ENCODE measurements around the gene TRAPPC4. TPM values are rescaled to one million over a fixed set of nuclear protein-coding genes. Genes with fewer than 3 reads are reported as not detected.

The TRAPPC4 gene
- total RNA-seq = 64.3 and 95.9 TPM in 2 replicates

GRCh38 chr11:119018074-119018938, at the start of gene TRAPPC4, which contains the start of gene RPS25:
TSS of gene TRAPPC4 (plus strand) at chr11:119018766. CDS start at chr11:119018796, 30 bp downstream.
TSS of gene RPS25 (minus strand) at chr11:119018343. CDS start at chr11:119018284, 59 bp downstream.

GRCh38 chr11:118971646-118972045, 46.9 kb upstream of the TRAPPC4 start, which contains the start of gene FOXR1:
TSS of gene FOXR1 (plus strand) at chr11:118971761. CDS start at chr11:118971932, 171 bp downstream.

DNA sequence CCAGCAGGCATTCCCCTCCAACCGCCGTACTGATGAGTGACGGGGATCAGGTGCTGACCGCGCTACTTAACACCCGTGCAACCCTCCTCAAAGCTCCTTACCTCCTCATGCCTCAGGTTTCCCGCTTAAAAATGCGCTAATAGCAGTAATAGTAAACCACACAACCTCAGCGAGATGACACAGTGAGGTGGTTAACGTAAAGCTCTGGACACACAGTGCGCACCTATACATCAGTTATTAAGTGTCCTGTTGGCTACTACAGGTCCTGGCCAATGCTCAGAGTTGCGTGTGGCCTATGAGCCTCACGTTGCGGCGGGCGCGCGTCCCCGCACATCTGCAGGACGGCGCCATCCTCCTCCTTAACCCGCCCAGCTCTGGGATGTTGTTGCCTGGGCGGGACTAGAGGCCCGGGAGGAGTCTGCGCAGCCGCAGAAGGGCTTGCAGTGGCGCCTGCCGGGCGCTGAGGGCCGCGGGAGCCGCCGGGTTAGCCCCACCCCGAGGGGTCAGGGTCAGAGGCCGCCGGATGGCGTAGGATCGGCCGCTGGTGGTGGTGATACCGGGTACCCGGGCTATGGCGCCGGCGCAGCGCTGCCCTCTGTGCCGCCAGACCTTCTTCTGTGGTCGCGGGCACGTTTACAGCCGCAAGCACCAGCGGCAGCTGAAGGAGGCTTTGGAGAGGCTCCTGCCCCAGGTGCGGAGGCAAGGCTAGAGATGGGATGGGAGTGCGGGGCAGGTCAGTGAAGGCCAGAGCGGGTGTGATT, 20.8 kb upstream of the TRAPPC4 start, which contains the start of gene CENATAC:
Gene CENATAC (plus strand): TSS at position 512 of the 761 bp plus-strand sequence. CDS start 60 bp downstream, at position 572.

GRCh38 chr11:119030329-119031047, 11.9 kb downstream of the TRAPPC4 start, which contains the start of gene SLC37A4:
TSS of gene SLC37A4 (minus strand) at chr11:119030877.

DNA sequence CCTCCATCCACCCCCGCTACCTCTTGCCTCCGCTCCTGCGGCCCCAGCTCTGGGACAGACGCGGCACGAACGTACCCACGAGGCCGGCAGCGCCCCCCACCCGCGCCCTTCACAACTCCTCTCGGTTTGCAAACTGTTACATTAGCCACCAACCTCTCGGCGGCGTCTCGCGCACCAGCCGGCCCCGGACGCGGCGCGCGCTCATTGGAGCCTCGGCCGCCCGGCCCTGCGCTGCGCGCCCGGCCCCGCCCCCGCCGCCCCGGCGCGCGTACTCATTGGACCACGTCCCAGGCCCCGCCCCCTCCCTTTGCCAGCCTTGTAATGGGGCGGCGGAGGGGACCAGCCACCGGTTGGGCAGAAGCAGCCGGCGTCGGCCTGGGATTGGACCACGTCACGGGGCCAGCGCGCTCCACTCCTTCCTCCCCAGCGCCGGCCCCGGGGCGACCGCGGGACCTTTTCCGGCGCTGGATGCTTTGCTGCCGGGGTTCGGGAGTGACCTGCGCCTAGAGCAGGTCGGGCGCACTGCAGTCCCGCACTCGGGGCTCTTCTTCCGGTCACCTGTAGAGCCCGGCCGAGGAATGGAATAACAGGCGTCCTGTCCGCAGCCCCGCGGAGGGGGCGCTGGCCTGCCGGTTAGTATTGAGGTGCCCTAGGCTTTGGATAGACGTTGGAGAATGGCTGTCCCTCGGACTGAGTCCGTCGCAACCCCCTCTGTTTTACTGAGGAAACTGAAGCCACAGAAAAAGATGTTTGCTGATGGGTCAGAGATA, 38.6 kb downstream of the TRAPPC4 start, which contains the start of gene HYOU1:
Gene HYOU1 (minus strand): TSS at position 206 of the 770 bp plus-strand sequence. CDS start 1,045 bp downstream, outside the sequence.

GRCh38 chr11:119067371-119068222, 49.0 kb downstream of the TRAPPC4 start, which contains the start of gene VPS11:
TSS of gene VPS11 (plus strand) at chr11:119067818. CDS start at chr11:119067824, 6 bp downstream.

Other genes starting within 250 kb of the TRAPPC4 start
- 41.8 and 73.0 TPM in 2 replicates for gene DDX6, start 227.6 kb upstream of the TRAPPC4 start, total RNA-seq
- gene CXCR5, start 134.9 kb upstream of the TRAPPC4 start, total RNA-seq = not detected in 2 replicates
- gene BCL9L, start 92.8 kb upstream of the TRAPPC4 start, total RNA-seq = 17.3 and 26.6 TPM in 2 replicates
- not detected in 2 replicates for gene UPK2, start 62.5 kb upstream of the TRAPPC4 start, total RNA-seq
- gene FOXR1, start 47.0 kb upstream of the TRAPPC4 start, total RNA-seq = not detected in 2 replicates
- gene CENATAC, start 20.6 kb upstream of the TRAPPC4 start, total RNA-seq = 2.0 and 6.4 TPM in 2 replicates
- 1,299 and 1,315 TPM in 2 replicates for gene RPS25, start 423 bp upstream of the TRAPPC4 start, total RNA-seq
- gene SLC37A4, start 12.1 kb downstream of the TRAPPC4 start, total RNA-seq = 15.4 and 17.6 TPM in 2 replicates
- gene HYOU1, start 38.4 kb downstream of the TRAPPC4 start, total RNA-seq = 96.6 and 110 TPM in 2 replicates
- gene VPS11, start 49.1 kb downstream of the TRAPPC4 start, total RNA-seq = 20.5 and 20.7 TPM in 2 replicates
- gene HMBS, start 66.1 kb downstream of the TRAPPC4 start, total RNA-seq = 17.5 and 25.7 TPM in 2 replicates
- 21.9 and 27.5 TPM in 2 replicates for gene DPAGT1, start 83.1 kb downstream of the TRAPPC4 start, total RNA-seq
- 5.8 and 7.8 TPM in 2 replicates for gene C2CD2L, start 88.6 kb downstream of the TRAPPC4 start, total RNA-seq
- gene HINFP, start 102.8 kb downstream of the TRAPPC4 start, total RNA-seq = 7.8 and 12.4 TPM in 2 replicates
- gene ABCG4, start 130.3 kb downstream of the TRAPPC4 start, total RNA-seq = under 0.01 and 0.29 TPM in 2 replicates
- gene NLRX1, start 150.0 kb downstream of the TRAPPC4 start, total RNA-seq = 16.0 and 23.1 TPM in 2 replicates
- gene NHERF4, start 166.7 kb downstream of the TRAPPC4 start, total RNA-seq = not detected in 2 replicates
- gene CBL, start 187.6 kb downstream of the TRAPPC4 start, total RNA-seq = 7.8 and 9.4 TPM in 2 replicates